GM18520 (cell line): ENCODE results near the gene GGTLC2.

Experiments
- ATAC-seq: cut with Tn5 transposase; IDR thresholded peaks from one replicate; pipeline ENCODE4 v1.9.1; 2021; ENCODE audit not compliant: unreplicated experiment

The GGTLC2 gene

DNA sequence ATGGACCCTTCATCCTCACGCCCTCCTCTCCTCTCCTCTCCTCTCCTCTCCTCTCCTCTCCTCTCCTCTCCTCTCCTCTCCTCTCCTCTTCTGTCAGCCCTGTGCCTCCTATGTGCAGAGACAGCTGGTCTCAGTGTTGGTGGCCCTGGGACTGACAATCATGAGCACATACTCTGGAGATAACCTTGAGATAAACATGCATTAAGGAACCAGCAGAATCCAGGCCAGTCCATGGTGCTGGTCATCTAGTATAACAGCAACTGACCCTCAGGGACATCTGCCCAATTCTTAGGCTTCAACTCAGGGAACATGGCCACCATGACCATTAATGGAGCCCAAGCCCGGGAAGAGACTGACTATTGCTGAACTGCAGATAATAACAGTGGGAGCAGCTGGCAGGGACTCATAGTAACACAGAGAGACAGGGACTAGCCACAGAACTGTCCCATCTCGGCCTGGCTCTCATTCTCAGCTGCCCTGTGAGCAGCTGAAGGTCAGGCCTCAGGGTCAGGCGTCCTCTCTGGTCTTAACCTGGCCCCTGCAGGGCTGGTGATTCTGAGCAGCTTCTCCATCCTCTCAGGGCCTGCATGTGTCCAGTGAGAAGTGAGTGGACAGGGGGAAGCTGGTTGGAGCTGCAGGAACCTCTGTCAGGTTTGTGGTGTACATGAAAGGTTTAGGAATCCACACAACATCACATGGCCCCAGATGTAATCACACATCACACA is 45.4 kb downstream of the GGTLC2 start:
- no peak for ATAC-seq

DNA sequence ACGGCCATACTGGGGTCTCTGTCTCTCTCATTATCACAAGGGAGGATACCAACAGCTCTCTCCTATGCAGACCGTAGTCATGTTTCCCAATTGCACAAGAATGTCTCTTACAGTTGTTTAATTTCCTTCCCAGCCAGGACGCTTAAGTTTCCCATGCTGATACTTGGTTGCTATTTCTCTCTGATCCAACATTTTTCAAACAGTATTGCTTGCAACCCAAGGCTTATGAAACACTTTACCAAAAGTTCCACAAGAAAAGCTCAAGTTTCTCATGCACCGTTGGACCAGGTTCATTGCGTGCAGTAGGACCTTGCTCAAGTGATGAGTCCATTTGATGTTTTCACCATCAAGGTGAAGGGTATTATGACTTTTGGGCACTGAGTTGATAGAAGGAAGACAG is 46.6 kb downstream of the GGTLC2 start:
- no peak for ATAC-seq

DNA sequence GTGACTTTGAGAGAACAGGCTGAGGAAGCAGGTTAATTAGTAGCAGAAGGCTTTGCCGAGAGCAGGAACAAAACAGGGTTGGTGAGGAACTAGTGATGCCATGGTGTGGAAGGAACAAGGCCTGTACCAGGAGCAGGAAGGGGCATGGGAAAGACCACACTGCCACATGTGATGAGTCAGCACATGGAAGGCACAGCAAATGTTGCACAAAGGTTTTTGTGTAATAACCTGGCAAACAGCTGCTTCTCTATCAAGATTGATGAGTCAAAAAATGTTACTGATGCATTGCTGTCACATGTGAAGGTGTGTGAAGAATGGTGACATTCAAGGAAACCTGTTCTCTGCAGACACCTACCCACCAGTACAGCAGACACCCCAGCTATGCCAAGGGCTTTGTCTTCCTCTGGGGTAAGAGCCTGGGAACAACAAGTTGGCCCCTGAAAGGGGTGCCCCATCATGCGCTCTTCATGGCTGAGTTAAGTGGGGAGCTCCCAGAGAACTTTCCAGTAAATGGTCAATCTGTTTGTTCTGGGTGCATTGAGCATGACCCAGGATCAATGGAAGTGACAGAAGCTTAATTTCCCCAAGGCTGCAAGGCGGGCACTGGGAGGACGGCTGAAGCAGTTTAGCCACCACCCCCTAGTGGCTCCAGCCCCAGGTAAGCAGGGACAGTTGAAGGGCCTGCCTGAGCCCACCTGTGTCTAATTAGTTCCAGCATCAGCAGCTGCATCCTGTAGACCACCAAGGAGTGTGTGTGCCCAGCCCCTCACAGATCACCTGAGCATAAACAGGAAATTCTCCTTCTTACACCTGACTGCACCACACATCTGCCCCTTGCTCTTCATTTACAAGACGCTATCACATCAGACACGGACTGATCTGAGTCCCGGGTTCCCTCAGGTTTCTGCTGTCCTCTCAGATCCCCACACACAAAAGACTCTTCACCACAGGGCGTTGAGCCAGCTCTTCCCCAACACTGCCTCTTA is 47.6 kb downstream of the GGTLC2 start:
- no peak for ATAC-seq

DNA sequence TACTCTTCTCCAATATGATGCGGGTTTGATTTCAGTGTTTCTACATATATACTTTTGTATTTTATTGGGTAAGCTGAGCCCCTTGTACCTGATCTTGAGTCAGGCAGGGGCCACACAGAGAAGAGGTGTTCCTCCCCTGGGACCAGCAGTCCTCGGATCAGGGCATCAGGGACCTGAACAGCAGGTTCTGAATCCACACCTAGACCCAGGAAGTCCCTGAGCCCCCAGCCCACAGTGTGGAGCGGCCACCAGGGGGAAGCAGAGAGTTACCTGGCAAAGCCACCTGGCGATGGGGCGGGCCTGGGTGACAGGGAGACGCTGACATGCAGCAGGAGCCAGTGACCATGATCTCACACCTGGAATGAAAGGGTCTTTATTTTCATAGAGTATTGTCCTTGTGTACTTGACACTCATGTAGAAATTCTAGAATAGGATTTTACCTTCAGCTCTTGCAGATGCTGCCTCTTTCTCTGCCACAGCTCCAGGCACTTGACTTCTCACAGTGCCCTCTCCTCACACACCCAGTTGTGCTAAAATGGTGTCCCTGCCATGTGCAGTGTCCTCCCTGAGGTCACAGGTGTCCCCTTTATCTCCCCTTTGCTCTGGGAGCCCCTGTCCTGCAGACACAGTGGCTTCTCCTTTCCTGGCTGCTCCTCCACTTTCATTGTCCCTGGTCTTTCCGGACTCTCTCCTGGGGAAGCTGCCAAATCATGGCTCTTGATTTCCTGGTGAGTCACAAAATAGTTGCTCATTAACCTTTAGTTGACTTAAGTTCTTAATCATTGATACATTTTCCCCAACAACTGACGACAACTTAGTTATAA is 48.5 kb downstream of the GGTLC2 start:
- no peak for ATAC-seq

DNA sequence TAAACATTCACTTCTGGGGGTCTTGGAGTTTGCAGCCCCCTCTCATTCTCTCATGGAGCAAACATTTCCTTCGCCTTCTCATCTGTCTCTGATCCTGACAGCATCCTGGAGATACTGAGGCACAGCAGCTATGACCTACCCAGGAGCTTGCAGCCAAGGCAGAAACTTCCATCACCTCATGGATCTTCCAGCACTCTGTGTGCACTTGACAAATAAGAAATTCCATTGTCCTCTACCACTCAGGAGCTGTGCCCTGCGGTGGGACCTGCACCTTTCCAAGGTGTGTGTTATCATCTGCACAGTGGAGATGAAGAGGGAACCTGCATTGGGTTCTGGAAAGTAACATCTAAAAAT is 49.1 kb downstream of the GGTLC2 start:
- no peak for ATAC-seq

DNA sequence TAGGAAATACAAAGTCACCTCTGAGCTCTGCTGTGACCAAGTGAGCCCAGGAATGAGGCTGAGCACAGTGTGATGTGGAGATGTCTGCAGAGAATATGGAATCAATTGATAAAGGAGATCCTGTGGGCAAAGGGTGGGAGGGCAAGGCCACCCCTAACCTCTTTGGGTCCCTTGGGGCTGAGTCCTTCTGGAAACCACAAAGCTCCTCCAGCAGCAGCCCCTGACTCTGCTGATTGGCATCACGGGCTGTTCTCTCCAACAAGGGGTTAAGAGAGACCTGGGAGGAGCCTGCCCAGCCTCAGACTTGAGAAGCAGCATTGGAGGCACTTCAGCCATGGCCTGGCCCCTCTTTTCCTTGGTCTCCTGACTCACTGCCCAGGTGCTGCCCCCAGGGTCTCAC is 49.7 kb downstream of the GGTLC2 start:
- no peak for ATAC-seq

DNA sequence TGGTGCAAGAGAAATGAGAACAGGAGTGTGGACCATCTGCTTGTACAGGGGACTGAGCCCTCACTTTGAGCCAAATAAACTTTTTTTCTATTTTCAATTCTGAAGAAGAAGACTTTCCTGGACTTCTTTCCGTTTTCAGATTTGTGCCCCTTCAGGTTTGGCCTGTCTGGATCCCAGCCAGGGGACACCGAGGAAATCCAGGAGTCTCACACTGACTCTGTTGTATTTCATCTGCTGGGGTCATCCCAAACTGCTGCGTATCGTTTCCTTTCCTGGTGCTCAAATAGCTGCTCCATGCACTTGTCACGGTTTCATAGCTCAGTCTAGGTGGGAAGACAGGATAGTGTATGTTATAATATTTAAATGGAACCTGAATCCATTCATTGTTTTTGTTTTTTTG is 51.7 kb downstream of the GGTLC2 start:
- ATAC-seq = no peak
